ENCODE measurements around the gene TSN. TPM values are rescaled to one million over a fixed set of nuclear protein-coding genes. Genes with fewer than 3 reads are reported as not detected.
A peak's percentile ranks its signal among the peaks of the same experiment; 100 is the strongest.

TSN gene
- total and polyA plus RNA-seq, 4 donors = 24.4 to 37.7 (median 32.3) TPM

DNA sequence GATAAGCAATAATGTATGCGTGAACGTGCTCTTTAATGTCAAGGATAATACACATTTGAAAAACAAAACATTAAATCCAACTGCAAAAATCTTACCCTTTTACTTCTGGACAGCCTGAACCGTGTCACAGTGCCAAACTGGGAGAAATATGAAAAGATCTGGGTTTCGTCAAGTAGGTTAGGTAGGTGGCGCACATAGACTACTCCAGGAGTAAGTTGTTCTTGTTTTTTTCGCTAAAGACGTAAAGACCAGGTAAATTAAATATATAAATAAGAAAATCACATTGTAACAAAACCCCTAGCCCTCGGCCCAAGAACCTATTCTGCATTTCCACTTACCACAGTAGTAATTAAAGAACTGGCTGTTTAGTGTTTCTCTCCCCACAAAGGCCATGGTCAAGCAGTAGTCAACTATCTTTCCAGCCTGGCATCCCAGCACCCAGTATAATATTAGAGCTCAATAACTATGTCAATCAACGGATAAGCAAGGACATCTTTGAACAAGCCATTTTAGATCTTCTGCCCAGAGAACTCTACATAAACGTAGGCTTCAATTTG is 19.9 kb upstream of the TSN start:
- ATAC-seq (ENCODE audit: low FRiP score) = no peak
- H3K27ac ChIP-seq (ENCODE audit: low read depth in 1 of 2, low read length in 2 of 2) = no peak overlapping the region
- peaks cover 0 to 4% of the 10 kb centered on the region in 2 donors for H3K36me3 ChIP-seq (ENCODE audit: control insufficient read depth in 1 of 2, insufficient read depth in 2 of 2, low read length in 1 of 2)
- no peaks in the 10 kb centered on the region for H3K27me3 ChIP-seq (ENCODE audit: control insufficient read depth in 1 of 2, insufficient read depth in 2 of 2, low read length in 1 of 2)
- H3K4me1 ChIP-seq (ENCODE audit: control insufficient read depth in 1 of 2, insufficient read depth in 2 of 2, low read length in 2 of 2) = no peaks in the 10 kb centered on the region
- H3K4me3 ChIP-seq (ENCODE audit: low read length in 2 of 2) = peak overlapping the region; percentile 22 to 73
- H3K9me3 ChIP-seq (ENCODE audit: control insufficient read depth, low read length) = no peaks in the 10 kb centered on the region
- intact Hi-C loops (cut with DNase I) = loop anchor here in 1 of 2 donors (1.0 to 5.0 kb wide), 2 partner anchors 20 to 203 kb away; partner anchors contain the start of genes RNU4ATAC and TSN
- DNase-seq = no peak
- 19 to 24% methylated on average over 10 of the region's 10 CpGs for WGBS, 2 donors

DNA sequence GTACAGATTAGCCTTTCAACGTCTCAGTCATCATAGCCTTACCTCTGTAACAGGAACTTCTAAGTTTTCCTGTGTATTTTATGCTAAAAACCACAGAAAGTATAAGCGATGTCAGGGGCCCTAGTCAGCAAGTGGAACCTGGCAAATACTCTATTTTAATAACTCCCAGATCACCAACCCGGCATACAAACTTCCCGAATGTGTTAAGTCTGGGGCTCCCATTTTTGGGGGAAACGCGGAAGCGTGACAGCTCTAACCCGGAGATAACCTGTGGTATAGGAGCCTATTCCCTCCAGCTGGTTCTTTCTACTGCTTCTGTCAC is 19.4 kb upstream of the TSN start:
- Histone ChIP-seq H3K27ac (ENCODE audit: low read depth in 1 of 2, low read length in 2 of 2) (peak overlapping the region in 1 of 2 donors; percentile 28), H3K4me3 (ENCODE audit: low read length in 2 of 2) (peak overlapping the region; percentile 22 to 73), H3K36me3 (ENCODE audit: control insufficient read depth in 1 of 2, insufficient read depth in 2 of 2, low read length in 1 of 2) (peaks cover 0 to 3% of the 10 kb centered on the region in 2 donors), H3K9me3 (ENCODE audit: control insufficient read depth, low read length) (no peaks in the 10 kb centered on the region), H3K27me3 (ENCODE audit: control insufficient read depth in 1 of 2, insufficient read depth in 2 of 2, low read length in 1 of 2) (no peaks in the 10 kb centered on the region), H3K4me1 (ENCODE audit: control insufficient read depth in 1 of 2, insufficient read depth in 2 of 2, low read length in 2 of 2) (no peaks in the 10 kb centered on the region)
- ATAC-seq (ENCODE audit: low FRiP score) = no peak
- 0% methylated on average over 8 of the region's 8 CpGs for WGBS, 2 donors
- no peak for DNase-seq
- intact Hi-C loops (cut with DNase I) = loop anchor here in 1 of 2 donors (1.0 to 5.0 kb wide), 2 partner anchors 19 to 204 kb away; partner anchors contain the start of genes RNU4ATAC and TSN

DNA sequence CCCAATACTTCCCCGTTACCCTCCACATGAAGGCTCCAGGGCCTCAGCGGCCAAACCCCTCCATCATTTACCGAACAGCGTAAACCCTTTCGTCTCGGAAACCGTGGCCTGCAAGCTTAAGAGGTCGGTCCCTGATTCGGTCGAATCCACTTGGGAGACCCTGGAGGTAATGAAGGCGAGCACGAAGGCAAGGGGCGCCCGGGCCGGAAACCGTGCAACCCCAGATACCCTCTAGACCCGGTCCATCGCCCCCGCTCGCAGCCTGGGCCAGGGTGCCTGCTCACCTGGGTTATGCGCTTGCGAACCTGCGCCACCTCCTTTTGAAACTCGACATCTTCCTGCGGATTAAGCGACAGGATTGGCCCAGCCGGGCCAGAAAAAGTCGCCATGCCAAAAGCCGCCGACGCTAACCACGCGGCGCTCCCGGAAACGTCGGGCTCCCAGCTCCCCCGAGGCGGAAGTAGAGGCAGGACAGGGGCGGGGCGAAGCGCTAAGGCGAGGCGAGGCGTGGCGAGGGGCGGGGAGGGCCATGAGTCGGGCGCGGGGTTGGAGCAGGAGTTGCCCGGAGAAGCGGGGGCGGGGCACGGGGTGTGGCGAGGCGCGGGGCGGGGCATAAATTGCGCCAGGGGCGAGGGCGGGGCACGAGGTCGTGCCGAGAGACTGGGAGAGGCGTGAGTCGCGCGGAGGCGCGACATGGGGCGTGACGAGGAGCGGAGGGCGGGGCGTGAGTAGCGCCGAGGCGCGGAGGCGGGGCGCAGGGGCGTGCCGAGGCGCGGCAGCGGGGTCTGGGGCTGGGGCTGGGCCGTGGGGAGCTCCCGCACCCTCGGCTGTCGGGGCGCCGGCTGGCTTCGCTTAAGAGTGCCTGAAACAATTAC is 18.8 kb upstream of the TSN start, which contains the start of gene NIFK:
Gene NIFK (minus strand): TSS at position 414 of the 875 bp plus-strand sequence. CDS start 25 bp downstream, at position 389.
- ATAC-seq (ENCODE audit: low FRiP score) = peak; percentile 99
- Histone ChIP-seq H3K4me3 (ENCODE audit: low read length in 2 of 2) (peak within 1 kb of the TSS; percentile 32 to 73), H3K27ac (ENCODE audit: low read depth in 1 of 2, low read length in 2 of 2) (peak within 1 kb of the TSS in 1 of 2 donors; percentile 28), H3K27me3 (ENCODE audit: control insufficient read depth in 1 of 2, insufficient read depth in 2 of 2, low read length in 1 of 2) (no peaks in the 10 kb centered on the region), H3K4me1 (ENCODE audit: control insufficient read depth in 1 of 2, insufficient read depth in 2 of 2, low read length in 2 of 2) (no peaks in the 10 kb centered on the region), H3K9me3 (ENCODE audit: control insufficient read depth, low read length) (no peaks in the 10 kb centered on the region), H3K36me3 (ENCODE audit: control insufficient read depth in 1 of 2, insufficient read depth in 2 of 2, low read length in 1 of 2) (no peaks in the 10 kb centered on the region)
- peak; percentile 99 to 100 for DNase-seq
- intact Hi-C loops (cut with DNase I) = loop anchor here in 1 of 2 donors (1.0 to 5.0 kb wide), 2 partner anchors 19 to 204 kb away; partner anchors contain the start of genes RNU4ATAC and TSN
- 0 to 1% methylated on average over 72 to 93 of the region's 93 CpGs for WGBS, 2 donors

DNA sequence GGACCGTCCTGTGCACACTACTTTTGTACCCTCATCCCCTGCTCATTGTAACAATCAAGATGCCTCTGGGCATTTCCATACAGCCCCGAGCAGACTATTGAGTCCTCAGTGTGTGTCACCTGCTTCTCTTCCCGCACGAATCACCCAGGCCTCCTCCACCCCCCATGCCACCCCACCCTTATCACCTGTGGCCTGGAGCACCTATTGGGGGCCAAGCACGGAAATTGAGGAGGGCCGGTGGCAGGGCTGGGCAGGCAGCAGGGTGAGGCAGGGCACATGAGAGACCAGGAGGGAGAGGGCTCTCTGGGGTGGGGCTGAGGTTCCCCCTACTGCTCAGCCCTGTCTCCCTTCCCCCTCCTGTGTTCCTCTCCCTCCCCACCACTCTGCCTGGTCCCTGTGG is 14.5 kb upstream of the TSN start:
- H3K27ac ChIP-seq (ENCODE audit: low read depth in 1 of 2, low read length in 2 of 2) = no peak overlapping the region
- 83 to 93% methylated on average over 6 of the region's 6 CpGs for WGBS, 2 donors
- no peaks in the 10 kb centered on the region for H3K4me1 ChIP-seq (ENCODE audit: control insufficient read depth in 1 of 2, insufficient read depth in 2 of 2, low read length in 2 of 2)
- no peak overlapping the region for H3K4me3 ChIP-seq (ENCODE audit: low read length in 2 of 2)
- DNase-seq = no peak
- ATAC-seq (ENCODE audit: low FRiP score) = no peak
- intact Hi-C loops (cut with DNase I) = loop anchor here in 1 of 2 donors (10.0 kb wide), 1 partner anchor 336 kb away; no protein-coding TSS in a partner anchor
- no peaks in the 10 kb centered on the region for H3K9me3 ChIP-seq (ENCODE audit: control insufficient read depth, low read length)
- H3K27me3 ChIP-seq (ENCODE audit: control insufficient read depth in 1 of 2, insufficient read depth in 2 of 2, low read length in 1 of 2) = no peaks in the 10 kb centered on the region
- no peaks in the 10 kb centered on the region for H3K36me3 ChIP-seq (ENCODE audit: control insufficient read depth in 1 of 2, insufficient read depth in 2 of 2, low read length in 1 of 2)

DNA sequence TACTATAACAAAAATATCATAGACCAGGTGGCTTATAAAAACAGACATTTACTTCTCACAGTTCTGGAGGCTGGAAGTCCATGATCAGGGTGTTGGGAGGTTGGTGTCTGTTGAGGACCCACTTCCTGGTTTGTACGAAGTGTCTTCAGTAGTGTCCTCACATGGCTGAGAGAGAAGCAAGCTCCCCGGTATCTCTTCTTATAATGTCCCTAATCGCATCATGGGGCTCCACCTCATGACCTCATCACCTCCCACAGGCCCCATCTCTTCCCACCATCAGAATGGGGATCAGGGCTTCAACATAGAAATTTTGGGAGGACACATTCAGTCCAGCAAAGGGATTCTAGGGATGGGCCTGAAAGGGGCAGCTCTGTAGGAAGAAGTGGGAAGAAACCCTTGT is 14.0 kb upstream of the TSN start:
- Histone ChIP-seq H3K27ac (ENCODE audit: low read depth in 1 of 2, low read length in 2 of 2) (no peak overlapping the region), H3K36me3 (ENCODE audit: control insufficient read depth in 1 of 2, insufficient read depth in 2 of 2, low read length in 1 of 2) (no peaks in the 10 kb centered on the region), H3K4me3 (ENCODE audit: low read length in 2 of 2) (no peak overlapping the region), H3K27me3 (ENCODE audit: control insufficient read depth in 1 of 2, insufficient read depth in 2 of 2, low read length in 1 of 2) (no peaks in the 10 kb centered on the region), H3K9me3 (ENCODE audit: control insufficient read depth, low read length) (no peaks in the 10 kb centered on the region), H3K4me1 (ENCODE audit: control insufficient read depth in 1 of 2, insufficient read depth in 2 of 2, low read length in 2 of 2) (no peaks in the 10 kb centered on the region)
- ATAC-seq (ENCODE audit: low FRiP score) (no peak), DNase-seq (no peak)
- WGBS, 2 donors = 92 to 94% methylated on average over 3 of the region's 3 CpGs
- intact Hi-C loops (cut with DNase I) = loop anchor here in 1 of 2 donors (10.0 kb wide), 1 partner anchor 337 kb away; no protein-coding TSS in a partner anchor

DNA sequence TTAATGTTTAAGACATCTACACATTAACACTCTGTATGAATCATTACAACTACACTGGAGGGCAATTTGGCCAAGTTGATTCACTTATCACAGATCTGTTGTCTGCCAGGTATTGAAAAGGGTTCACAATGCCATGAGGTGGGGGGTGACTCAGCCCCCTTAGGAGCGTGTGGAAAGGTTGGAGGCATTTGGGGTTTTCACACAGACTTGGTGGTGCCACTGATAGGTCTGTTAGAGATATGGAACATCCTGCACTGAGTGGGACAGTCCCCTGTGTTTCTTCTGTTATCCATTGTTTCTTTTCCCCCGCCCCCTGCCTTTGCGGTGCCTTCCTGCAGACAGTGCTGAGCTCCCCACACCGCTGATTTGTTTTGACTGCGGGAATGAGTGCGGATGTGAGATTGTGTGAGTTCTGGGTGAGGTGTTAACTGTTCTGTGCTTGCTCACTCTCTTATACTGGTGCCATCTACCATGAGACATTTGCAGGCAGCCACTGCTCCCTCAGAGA is 9.3 kb upstream of the TSN start:
- DNase-seq (no peak), ATAC-seq (ENCODE audit: low FRiP score) (no peak)
- intact Hi-C loops (cut with DNase I) = loop anchor here in 1 of 2 donors (10.0 kb wide), 1 partner anchor 341 kb away; no protein-coding TSS in a partner anchor
- Histone ChIP-seq H3K36me3 (ENCODE audit: control insufficient read depth in 1 of 2, insufficient read depth in 2 of 2, low read length in 1 of 2) (no peaks in the 10 kb centered on the region), H3K4me3 (ENCODE audit: low read length in 2 of 2) (no peak overlapping the region), H3K27me3 (ENCODE audit: control insufficient read depth in 1 of 2, insufficient read depth in 2 of 2, low read length in 1 of 2) (no peaks in the 10 kb centered on the region), H3K4me1 (ENCODE audit: control insufficient read depth in 1 of 2, insufficient read depth in 2 of 2, low read length in 2 of 2) (no peaks in the 10 kb centered on the region), H3K27ac (ENCODE audit: low read depth in 1 of 2, low read length in 2 of 2) (no peak overlapping the region), H3K9me3 (ENCODE audit: control insufficient read depth, low read length) (no peaks in the 10 kb centered on the region)
- 50 to 59% methylated on average over 6 of the region's 6 CpGs for WGBS, 2 donors

DNA sequence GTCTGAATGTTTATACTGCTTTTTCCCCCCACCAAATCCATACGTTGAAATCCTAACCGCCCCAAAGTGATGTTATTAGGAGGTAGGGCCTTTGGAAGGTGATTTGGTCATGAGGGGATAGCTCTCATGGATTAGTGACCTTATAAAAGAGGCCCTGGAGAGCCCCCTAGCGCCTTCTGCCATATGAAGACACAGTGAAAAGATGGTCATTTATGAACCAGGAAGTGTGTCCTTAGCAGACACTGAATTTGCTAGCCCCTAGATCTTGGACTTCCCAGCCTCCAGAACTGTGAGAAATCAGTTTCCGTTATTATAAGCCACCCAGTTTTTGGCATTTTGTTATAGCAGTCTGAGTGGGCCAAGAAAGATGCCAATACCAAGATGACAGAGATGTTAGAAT is 7.2 kb upstream of the TSN start:
- no peaks in the 10 kb centered on the region for H3K27me3 ChIP-seq (ENCODE audit: control insufficient read depth in 1 of 2, insufficient read depth in 2 of 2, low read length in 1 of 2)
- H3K27ac ChIP-seq (ENCODE audit: low read depth in 1 of 2, low read length in 2 of 2) = no peak overlapping the region
- H3K36me3 ChIP-seq (ENCODE audit: control insufficient read depth in 1 of 2, insufficient read depth in 2 of 2, low read length in 1 of 2) = no peaks in the 10 kb centered on the region
- intact Hi-C loops (cut with DNase I) = loop anchor here in 1 of 2 donors (10.0 kb wide), 1 partner anchor 343 kb away; no protein-coding TSS in a partner anchor
- no peak overlapping the region for H3K4me3 ChIP-seq (ENCODE audit: low read length in 2 of 2)
- ATAC-seq (ENCODE audit: low FRiP score) = no peak
- DNase-seq = no peak
- H3K4me1 ChIP-seq (ENCODE audit: control insufficient read depth in 1 of 2, insufficient read depth in 2 of 2, low read length in 2 of 2) = no peaks in the 10 kb centered on the region
- no peaks in the 10 kb centered on the region for H3K9me3 ChIP-seq (ENCODE audit: control insufficient read depth, low read length)
- WGBS, 2 donors = 48 to 57% methylated on average over 4 of the region's 4 CpGs

DNA sequence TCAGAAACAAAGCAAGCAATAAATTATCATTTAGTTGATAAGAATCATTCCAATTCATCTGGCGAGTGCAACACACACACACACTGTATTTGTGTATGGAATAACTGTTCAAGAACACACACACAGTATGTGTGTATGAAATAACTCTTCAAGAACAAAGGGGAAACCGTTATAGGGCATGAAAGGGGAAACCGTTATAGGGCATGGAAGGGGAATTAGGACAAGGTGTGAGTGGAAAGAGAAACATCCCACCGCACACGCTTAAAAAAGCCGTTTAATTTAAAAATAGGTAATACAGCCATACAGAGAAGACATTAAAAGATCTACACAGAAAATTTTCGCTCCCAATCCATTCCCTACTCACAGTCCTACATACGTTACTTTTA is 607 bp upstream of the TSN start:
- H3K9me3 ChIP-seq (ENCODE audit: control insufficient read depth, low read length) = no peaks in the 10 kb centered on the region
- H3K4me1 ChIP-seq (ENCODE audit: control insufficient read depth in 1 of 2, insufficient read depth in 2 of 2, low read length in 2 of 2) = no peaks in the 10 kb centered on the region
- WGBS, 2 donors = 1 to 2% methylated on average over 8 of the region's 8 CpGs
- no peaks in the 10 kb centered on the region for H3K36me3 ChIP-seq (ENCODE audit: control insufficient read depth in 1 of 2, insufficient read depth in 2 of 2, low read length in 1 of 2)
- H3K27me3 ChIP-seq (ENCODE audit: control insufficient read depth in 1 of 2, insufficient read depth in 2 of 2, low read length in 1 of 2) = no peaks in the 10 kb centered on the region
- H3K27ac ChIP-seq (ENCODE audit: low read depth in 1 of 2, low read length in 2 of 2) = no peak overlapping the region
- H3K4me3 ChIP-seq (ENCODE audit: low read length in 2 of 2) = peak overlapping the region; percentile 66 to 84
- DNase-seq (no peak), ATAC-seq (ENCODE audit: low FRiP score) (no peak)
- intact Hi-C loops (cut with DNase I) = loop anchor here in 1 of 2 donors (1.0 to 10.0 kb wide), 2 partner anchors 19 to 350 kb away; partner anchors contain the start of gene NIFK
